ENCODE measurements around the gene WDR45B.
A peak's percentile ranks its signal among the peaks of the same experiment; 100 is the strongest.

WDR45B gene

GRCh38 chr17:82675476-82676245 lies 27.4 kb upstream of the WDR45B start:
- DNase-seq, result no peak

DNA sequence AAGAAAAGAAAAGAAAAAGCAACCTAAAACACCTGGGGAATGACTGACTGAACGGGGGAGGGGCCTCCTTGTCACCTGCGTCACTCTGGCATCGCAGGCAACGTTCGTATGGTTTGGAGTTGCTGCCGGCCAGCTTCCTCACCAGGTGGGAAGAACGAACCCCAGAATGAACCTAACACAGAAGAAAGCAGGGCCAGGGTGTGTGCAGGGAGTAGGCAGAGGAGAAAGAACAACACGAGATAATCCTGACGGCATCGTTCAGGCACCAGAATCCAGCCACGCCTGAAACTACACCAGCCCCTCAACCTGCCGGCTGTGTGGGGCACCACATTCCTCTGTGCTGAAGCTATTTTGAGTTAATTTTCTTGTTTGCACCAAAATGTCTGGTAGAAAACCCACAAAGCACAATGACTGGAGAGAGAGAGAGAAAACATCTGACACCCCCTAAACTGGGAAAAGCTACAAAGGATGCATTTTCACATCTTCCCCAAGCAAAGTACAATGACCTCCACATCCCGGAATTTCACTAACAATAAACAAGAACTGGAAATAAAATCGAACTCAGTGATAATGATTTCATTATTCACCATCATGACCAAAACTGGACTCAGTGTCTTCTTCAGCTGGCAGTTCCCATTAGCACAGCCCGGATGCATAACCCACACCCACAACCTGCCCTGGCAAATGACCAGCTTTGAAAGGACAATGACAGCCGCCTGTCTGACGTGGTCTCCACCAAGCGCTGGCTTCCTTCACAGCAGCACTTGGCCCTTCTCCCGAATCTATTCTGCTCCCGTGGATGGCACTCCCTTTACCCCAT lies 26.6 kb upstream of the WDR45B start:
- DNase-seq, result no peak

- no peak for DNase-seq
These were observed 22.6 kb upstream of the WDR45B start for GRCh38 chr17:82670661-82671450.

DNA sequence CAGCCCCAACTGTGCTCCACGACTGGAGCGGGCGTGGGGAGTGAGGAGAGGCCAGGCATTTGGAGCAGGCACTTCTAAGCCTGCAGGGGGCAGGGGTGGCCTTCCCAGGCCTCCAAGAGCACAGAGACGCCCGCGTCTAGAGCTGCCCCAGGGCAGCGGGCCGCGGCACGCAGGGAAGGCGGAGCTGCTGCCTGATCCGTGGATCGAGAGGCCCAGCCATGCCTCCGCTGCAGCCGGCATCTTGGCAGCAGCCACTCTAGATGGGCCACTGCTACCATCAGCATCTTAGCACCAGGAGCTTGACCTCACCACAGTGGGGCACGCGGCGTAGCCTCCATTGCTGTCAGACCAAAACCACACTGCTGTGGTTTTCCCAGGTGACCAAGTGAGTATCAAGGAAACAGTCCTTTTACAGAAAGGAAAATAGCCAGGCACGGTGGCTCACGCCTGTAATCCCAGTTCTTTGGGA lies 20.4 kb upstream of the WDR45B start:
- DNase-seq, result peak; percentile 61

DNA sequence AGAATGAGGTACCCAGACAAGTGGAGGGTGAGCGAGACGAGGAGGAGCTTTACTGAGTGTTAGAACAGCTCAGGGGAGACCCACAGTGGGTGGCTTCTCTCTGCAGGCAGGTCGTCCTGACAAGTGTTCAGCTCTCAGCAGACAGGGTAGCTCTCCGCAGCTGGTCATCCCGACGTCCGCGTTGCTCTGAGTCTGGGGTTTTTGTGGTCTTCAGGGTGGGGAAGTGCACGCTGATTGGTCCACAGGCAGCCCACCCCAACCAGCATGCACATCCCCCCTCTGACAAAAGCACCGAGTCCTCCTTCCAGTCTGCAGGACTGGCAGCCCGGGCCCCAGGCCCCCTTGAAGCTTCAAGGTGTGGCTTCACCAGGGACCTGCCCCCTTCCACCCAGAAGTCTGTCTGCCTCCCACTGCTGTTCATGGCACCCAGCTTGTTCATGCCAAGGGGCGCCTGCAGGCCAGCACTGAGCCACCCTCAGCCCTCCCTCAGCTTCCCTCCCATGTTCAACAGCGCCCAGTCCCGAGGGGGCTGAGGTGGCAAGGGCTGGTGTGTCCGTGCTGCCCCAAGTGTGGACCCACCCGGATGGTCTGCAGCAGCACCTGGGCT lies 19.9 kb upstream of the WDR45B start:
- DNase-seq, result no peak

- DNase-seq, result no peak
These were observed 19.4 kb upstream of the WDR45B start for GRCh38 chr17:82667668-82668000.

DNA sequence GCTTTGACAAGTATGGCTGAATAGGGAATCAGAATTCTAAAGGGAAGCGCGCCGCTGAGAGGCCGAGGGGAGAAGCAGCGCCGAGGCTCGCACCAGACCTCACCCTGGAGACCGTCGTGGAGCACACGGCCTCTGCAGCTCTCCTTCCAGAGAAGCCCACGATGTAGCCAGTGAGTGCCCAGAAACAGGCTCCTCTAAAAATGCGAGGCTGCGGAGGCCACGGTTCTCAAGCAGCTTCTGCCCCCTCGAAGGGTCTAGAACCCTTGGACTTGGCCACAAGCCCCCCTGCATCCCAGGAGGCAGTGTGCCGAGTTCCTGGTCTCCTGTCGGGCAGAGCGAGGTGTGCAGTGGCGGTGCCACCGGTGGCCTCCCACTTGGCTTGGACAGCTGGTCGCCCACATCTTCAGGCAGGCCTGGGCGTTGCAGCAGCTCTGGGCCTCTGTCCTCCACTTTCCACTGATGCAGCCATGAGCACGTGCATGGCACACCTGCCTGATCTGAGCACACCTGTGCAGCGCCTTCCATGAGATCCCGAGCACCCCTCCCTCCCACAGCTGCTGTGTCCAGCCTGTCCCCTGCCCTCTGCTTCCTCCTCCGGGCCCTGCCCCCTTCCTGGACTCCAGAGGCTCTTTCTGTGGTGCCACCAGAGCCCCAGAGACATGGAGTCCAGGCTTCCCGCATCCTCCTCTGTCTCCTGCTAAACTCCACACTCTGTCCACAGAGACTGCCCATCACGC lies 18.9 kb upstream of the WDR45B start:
- DNase-seq, result no peak

GRCh38 chr17:82665891-82666290 lies 17.6 kb upstream of the WDR45B start:
- no peak for DNase-seq

DNA sequence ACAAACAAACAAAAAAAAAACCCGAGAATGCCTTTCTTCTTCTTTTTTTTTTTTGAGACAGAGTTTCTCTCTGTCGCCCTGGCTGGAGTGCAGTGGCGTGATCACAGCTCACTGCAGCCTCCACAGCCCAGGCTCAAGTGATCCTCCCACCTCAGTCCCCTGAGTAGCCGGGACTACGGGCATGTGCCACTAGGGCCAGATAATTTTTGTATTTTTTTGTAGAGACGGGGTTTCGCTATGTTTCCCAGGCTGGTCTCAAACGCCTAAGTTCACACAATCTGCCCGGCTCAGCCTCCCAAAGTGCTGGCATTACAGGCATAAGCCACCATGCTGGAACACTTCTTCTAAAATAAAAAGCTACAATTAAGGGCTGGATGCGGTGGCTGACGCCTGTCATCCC lies 17.0 kb upstream of the WDR45B start:
- DNase-seq, result no peak

DNA sequence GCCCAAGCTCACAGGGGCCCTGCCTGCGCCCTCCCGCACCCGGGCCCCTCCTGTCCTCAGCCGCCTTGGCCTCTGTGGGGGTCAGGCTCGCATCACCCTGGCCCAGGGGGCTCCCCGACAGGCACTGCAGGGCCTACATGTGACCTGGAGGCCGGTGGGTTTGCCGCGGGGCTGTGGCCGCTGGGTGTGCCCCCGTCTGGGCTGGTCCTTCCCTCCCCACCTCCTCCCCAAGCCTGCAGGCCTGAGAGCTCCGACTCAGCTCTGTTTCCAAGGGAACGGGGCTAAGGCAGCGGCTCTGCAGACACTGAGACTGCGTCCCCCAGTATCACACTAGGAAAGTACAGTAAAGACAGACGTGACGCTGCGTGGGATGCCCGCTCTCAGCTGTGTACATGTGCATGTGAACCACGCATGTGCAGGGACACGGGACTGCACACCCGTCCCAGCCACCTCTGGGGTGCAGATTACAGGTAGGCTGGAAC lies 16.5 kb upstream of the WDR45B start:
- DNase-seq, result no peak

DNA sequence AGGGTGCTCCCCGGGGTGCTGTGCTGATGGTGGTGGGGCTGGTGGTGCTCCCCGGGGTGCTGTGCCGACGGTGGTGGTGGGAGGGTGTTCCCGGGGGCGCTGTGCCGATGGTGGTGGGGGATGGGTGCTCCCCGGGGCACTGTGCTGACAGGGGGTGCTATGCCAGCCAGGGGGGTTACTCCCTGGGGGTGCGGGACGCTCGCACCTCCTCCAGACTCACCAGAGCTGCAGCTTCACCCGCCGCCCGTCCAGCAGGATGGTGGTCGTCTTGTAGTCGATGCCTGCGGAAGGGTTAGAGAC lies 16.0 kb upstream of the WDR45B start:
- DNase-seq, result no peak

GRCh38 chr17:82663381-82664275 lies 15.4 kb upstream of the WDR45B start:
- DNase-seq, result no peak

DNA sequence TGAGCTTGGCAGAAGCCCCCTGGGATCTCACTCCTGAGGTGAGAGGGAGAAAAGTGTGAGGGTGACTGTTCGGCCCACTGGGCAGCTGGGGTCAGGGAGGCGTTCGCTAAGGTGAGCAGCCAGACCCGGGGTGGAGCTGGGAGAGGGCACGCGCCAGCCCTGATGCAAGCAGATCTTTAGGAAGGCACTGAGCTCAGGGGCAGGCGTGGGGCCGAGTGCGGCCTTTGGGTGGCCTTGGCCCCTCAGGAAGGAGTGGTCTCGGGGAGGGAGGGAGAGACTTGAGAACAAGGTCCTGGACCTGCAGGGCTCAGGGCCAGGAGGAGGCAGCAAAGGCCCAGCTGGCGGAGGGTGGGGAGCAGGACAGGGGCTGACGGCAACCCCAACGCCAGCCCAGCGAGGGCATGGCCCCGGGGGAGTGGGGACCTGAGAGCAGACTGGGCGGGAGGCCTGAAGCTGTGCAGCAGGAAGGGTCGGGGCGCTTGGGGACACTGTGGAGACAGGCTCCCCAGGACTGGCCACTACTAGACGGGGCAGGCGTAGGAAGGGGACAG lies 14.5 kb upstream of the WDR45B start:
- no peak for DNase-seq

DNA sequence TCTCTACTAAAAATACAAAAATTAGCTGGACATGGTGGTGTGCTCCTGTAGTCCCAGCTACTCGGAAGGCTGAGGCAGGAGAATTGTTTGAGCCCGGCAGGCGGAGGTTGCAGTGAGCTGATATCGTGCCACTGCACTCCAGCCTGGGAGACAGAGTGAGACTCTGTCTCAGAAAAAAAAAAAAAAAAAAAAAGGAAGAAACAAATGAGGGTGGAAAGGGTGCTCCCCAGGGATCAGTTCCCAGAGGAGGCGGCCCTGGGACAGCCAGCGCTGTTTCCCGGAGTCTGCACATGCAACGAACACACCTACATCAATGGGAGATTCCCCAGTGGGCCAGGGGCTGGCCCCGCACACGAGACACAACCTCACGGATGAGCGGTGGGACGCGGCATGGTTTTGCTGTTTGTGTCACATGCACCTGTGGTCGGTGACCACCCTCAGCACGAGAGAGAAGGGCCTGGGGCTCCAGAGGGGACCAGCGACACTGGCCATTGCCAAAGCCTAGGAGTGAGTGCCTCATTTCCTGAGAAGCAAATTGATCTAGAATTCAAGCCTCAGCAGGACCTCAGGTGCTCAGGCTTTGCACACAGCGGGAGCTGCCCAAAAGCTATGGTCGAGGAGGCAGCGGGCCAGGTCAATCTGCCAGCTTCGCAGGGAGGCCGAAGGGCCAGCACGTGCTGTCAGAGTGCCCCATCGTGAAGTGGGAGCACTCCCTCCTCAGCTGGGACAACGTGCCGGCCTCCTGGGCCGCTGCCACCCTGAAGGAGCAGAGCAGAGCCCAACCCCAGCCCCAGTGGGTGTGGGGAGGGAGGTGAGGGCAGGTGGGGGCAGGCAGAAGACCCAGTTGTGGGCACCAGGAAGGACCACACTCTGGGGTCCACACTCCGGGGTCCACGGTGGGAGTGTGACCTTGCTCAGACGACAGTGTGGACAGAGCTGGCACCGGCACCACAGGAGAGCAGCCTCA lies 13.8 kb upstream of the WDR45B start:
- no peak for DNase-seq

- DNase-seq, result no peak
These were observed 11.6 kb upstream of the WDR45B start for GRCh38 chr17:82659886-82660285.

- no peak for DNase-seq
These were observed 10.7 kb upstream of the WDR45B start for GRCh38 chr17:82658796-82659452.

DNA sequence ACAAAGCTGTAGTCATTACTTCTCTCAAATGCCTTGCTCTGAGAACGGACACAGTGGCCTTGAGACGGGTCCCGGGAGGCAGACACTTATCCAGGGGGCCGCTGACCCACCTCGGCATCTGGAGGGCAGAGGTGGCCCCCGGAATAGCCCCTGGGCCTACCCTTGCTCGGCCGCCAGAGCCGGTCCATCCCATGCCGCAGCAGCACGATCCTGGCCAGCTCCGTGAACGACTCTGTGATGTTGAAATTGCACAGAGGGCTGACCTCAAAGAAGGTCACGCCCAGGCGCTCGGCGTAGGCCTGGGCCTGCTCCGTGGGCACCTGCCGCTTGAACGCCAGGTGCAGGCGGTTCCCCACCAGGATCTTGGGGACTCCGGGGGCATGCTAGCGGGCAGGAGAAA lies 10.1 kb upstream of the WDR45B start:
- no peak for DNase-seq

- no peak for DNase-seq
These were observed 9.7 kb upstream of the WDR45B start for GRCh38 chr17:82657926-82658325.

- no peak for DNase-seq
These were observed 8.0 kb upstream of the WDR45B start for GRCh38 chr17:82656266-82656665.

Measured in GF-D8 (cell line).